Activated CD8-positive, alpha-beta T cell treated with anti-CD3 and anti-CD28 coated beads for 36 hours (primary cell): Measurements from ENCODE around the gene GALK2. TPM values are rescaled to one million over a fixed set of nuclear protein-coding genes. Genes with fewer than 3 reads are reported as not detected.
A peak's percentile ranks its signal among the peaks of the same experiment; 100 is the strongest.

Experiments
- ATAC-seq: fragments of 200-7000 bp; cut with Tn5 transposase; one replicate; pipeline ENCODE4 v1.10.0; 2021; ENCODE audit warnings: mild to moderate bottlenecking, moderate library complexity
- CTCF ChIA-PET: fragments of 350-600 bp; sonication (Branson Sonifier 250); formaldehyde crosslinking; loops from one replicate; lab custom pipeline; 2021; ENCODE audit warnings: antibody characterized with exemption; lab: Charles Lee
- POLR2A ChIA-PET: fragments of 350-600 bp; sonication (Branson Sonifier 250); formaldehyde crosslinking; loops from one replicate; lab custom pipeline; 2021; ENCODE audit warnings: antibody characterized with exemption; lab: Charles Lee
- DNase-seq: peaks from one replicate; pipeline ENCODE4 v3.0.0-alpha.2; 2020
- H3K27ac Mint-ChIP-seq: one replicate; pipeline ENCODE4 v1.8.0; 2021; ENCODE audit warnings: mild to moderate bottlenecking, mixed read lengths
- H3K27me3 Mint-ChIP-seq: one replicate; pipeline ENCODE4 v1.8.0; 2021; ENCODE audit warnings: mixed read lengths
- H3K36me3 Mint-ChIP-seq: one replicate; pipeline ENCODE4 v1.8.0; 2021; ENCODE audit warnings: low read depth, mixed read lengths
- H3K4me1 Mint-ChIP-seq: one replicate; pipeline ENCODE4 v1.8.0; 2021; ENCODE audit warnings: low read depth, mixed read lengths
- H3K4me3 Mint-ChIP-seq: one replicate; pipeline ENCODE4 v1.8.0; 2021; ENCODE audit warnings: mild to moderate bottlenecking, moderate library complexity, mixed read lengths
- H3K9me3 Mint-ChIP-seq: one replicate; pipeline ENCODE4 v1.8.0; 2021; ENCODE audit warnings: mixed read lengths
- CTCF ChIP-seq: fragments of 200-600 bp; IDR thresholded peaks from one replicate; pipeline ENCODE4 v1.8.0; 2022; ENCODE audit warnings: antibody characterized with exemption, mild to moderate bottlenecking
- intact Hi-C: fragments of 100-400 bp; cut with micrococcal nuclease; formaldehyde crosslinking; loops from one replicate; pipeline ENCODE4 v1.10.0; 2022
- total RNA-seq, 2 experiments: library from RNA; stranded (reverse); gene quantifications; one replicate each; pipeline ENCODE4 v1.2.3, GENCODE V29; 2021

The GALK2 gene
- total RNA-seq, 2 experiments from 2014 or later = 26.8 to 27.5 TPM

GRCh38 chr15:49215768-49216739, 46.0 kb downstream of the GALK2 start:
- intact Hi-C loops = no loop called here
- ATAC-seq (no peak), DNase-seq (no peak)
- TF ChIP-seq CTCF = no peak
- Mint-ChIP-seq H3K27me3 (no peaks in the 10 kb centered on the region), H3K9me3 (peaks cover 17% of the 10 kb centered on the region), H3K36me3 (peaks cover 43% of the 10 kb centered on the region), H3K27ac (peak overlapping the region; percentile 4), H3K4me3 (no peak overlapping the region), H3K4me1 (peaks cover 7% of the 10 kb centered on the region)
- CTCF ChIA-PET = interaction anchor here (0.7 kb wide), 1 partner anchor 19 kb away, joined by 3 read pairs; no protein-coding TSS in a partner anchor
- POLR2A ChIA-PET = no interaction called here

- ATAC-seq = no peak
- TF ChIP-seq CTCF = no peak
- CTCF ChIA-PET = interaction anchor here (1.0 kb wide), 1 partner anchor 12 kb away, joined by 4 read pairs; no protein-coding TSS in a partner anchor
- no peak for DNase-seq
- Mint-ChIP-seq H3K27ac (no peak overlapping the region), H3K9me3 (peaks cover 32% of the 10 kb centered on the region), H3K36me3 (peaks cover 65% of the 10 kb centered on the region), H3K4me1 (peaks cover 14% of the 10 kb centered on the region), H3K4me3 (no peak overlapping the region), H3K27me3 (no peaks in the 10 kb centered on the region)
- intact Hi-C loops = no loop called here
- POLR2A ChIA-PET = no interaction called here
Observed at GRCh38 chr15:49223536-49224274, 53.7 kb downstream of the GALK2 start.

- POLR2A ChIA-PET = no interaction called here
- ATAC-seq = no peak
- H3K27me3 Mint-ChIP-seq = no peaks in the 10 kb centered on the region
- H3K36me3 Mint-ChIP-seq = peaks cover 57% of the 10 kb centered on the region
- H3K4me1 Mint-ChIP-seq = peaks cover 14% of the 10 kb centered on the region
- H3K27ac Mint-ChIP-seq = no peak overlapping the region
- CTCF ChIA-PET = no interaction called here
- no peak for DNase-seq
- no peak overlapping the region for H3K4me3 Mint-ChIP-seq
- peaks cover 26% of the 10 kb centered on the region for H3K9me3 Mint-ChIP-seq
- intact Hi-C loops = no loop called here
- TF ChIP-seq CTCF = no peak
Observed at GRCh38 chr15:49225572-49226281, 55.7 kb downstream of the GALK2 start.

- peaks cover 22% of the 10 kb centered on the region for H3K9me3 Mint-ChIP-seq
- ATAC-seq = no peak
- peaks cover 59% of the 10 kb centered on the region for H3K36me3 Mint-ChIP-seq
- TF ChIP-seq CTCF = no peak
- ChIA-PET POLR2A (no interaction called here), CTCF (interaction anchor here (0.9 to 1.7 kb wide), 2 partner anchors 47 to 194 kb away, joined by 3 to 5 read pairs; no protein-coding TSS in a partner anchor)
- no peak for DNase-seq
- no peak overlapping the region for H3K4me3 Mint-ChIP-seq
- no peaks in the 10 kb centered on the region for H3K27me3 Mint-ChIP-seq
- H3K27ac Mint-ChIP-seq = peak overlapping the region; percentile 53
- intact Hi-C loops = no loop called here
- peaks cover 14% of the 10 kb centered on the region for H3K4me1 Mint-ChIP-seq
Observed at GRCh38 chr15:49227602-49228001, 57.6 kb downstream of the GALK2 start.
